G401.6 (cell line): ENCODE measurements around the gene ABCB10.
"Not testable (repeated sequence)": the region's sequence is repeated elsewhere in the genome, so short reads cannot be mapped to it uniquely, and the experiment has no call there.

Source experiments
- FAIRE-seq: peaks from 2 replicates; lab custom pipeline; 2012; peaks lifted over from hg19 to GRCh38; lab: Jason Lieb, UNC

The ABCB10 gene

DNA sequence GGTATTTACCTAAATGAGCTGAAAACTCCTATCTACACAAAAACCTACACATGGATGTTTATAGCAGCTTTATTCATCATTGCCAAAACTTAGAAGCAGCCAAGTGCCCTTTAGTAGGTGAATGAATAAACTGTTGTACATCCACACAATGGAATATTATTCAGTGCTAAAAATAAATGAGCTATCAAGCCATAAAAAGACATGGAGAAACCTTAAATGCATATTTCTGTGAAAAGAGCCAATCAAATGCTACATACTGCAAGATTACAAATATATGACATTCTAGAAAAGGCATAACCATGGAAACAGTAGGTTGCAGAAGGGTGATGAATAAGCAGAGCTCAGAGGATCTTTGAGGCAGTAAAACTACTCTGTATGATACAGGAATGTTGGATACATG lies 23.3 kb downstream of the ABCB10 start:
- FAIRE-seq = no peak

- no peak for FAIRE-seq
Observed at GRCh38 chr1:229531326-229531725, 27.2 kb downstream of the ABCB10 start.

DNA sequence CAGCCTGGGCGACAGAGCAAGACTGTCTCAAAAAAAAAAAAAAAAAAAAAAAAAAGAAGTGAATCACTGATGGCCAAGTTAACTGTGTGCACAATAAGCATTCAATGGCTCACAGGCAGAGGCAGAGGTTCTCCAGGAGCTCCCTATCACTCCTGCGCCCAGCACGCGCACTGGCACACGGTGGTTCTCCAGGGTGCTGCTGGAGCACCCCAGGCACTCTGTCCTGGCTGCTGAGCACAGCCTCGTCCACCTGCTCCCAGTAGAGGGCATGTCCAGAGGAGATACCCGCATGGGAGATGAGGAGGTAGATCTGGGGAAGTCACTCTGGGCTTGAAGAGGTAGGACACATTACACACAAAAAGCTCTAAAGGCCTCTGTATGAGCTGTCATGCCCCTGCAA lies 28.9 kb downstream of the ABCB10 start:
- no peak for FAIRE-seq

GRCh38 chr1:229526695-229527094 lies 31.8 kb downstream of the ABCB10 start:
- no peak for FAIRE-seq

GRCh38 chr1:229523052-229523451 lies 35.5 kb downstream of the ABCB10 start:
- FAIRE-seq = no peak

DNA sequence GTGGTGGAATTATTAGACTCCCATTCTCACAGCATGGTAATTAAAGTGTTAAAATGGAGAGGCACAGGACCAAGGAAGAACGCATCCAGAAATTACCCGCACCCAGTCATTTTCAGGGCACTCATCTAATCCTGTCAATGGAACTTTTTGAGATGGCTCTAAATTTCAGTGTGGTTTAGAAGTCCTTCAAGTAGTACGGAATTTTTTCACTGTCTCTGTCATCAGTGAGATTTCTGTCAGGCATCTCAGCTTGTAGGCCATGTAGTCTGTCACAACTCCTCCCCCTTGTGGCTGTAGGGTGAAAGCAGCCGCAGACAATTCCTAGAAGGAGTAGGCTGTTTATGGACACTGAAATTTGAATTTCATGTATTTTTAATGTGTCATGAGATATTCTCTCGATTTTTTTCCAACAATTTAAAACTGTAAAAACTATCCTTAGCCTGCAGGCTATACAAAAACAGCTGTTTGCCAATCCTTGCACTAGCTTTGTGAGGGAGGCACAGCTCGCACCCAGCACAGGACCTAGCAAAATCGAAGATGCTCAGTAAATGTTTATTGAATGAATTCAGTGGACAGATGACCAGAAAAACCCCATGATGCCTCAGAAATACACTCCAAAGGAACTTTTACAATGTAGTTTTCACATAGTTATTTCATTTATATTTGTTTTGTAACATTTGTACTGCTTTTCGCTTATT lies 43.8 kb downstream of the ABCB10 start:
- peak; percentile 95 for FAIRE-seq

DNA sequence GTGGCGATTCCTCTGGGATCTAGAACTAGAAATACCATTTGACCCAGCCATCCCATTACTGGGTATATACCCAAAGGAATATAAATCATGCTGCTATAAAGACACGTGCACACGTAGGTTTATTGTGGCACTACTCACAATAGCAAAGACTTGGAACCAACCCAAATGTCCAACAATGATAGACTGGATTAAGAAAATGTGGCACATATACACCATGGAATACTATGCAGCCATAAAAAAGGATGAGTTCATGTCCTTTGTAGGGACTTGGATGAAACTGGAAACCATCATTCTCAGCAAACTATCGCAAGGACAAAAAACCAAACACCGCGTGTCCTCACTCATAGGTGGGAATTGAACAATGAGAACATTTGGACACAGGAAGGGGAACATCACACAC lies 46.9 kb downstream of the ABCB10 start:
- FAIRE-seq = not testable (repeated sequence)

DNA sequence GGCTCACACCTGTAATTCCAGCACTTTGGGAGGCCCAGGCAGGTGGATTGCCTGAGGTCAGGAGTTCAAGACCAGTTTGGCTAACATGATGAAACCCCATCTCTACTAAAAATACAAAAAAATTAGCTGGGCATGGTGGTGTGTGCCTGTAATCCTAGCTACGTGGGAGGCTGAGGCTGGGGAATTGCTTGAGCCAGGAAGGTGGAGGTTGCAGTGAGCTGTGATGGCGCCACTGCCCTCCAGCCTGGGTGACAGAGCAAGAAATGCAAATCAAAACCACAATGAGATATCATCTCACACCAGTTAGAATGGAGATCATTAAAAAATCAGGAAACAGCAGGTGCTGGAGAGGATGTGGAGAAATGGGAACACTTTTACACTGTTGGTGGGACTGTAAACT lies 47.3 kb downstream of the ABCB10 start:
- FAIRE-seq = not testable (repeated sequence)

DNA sequence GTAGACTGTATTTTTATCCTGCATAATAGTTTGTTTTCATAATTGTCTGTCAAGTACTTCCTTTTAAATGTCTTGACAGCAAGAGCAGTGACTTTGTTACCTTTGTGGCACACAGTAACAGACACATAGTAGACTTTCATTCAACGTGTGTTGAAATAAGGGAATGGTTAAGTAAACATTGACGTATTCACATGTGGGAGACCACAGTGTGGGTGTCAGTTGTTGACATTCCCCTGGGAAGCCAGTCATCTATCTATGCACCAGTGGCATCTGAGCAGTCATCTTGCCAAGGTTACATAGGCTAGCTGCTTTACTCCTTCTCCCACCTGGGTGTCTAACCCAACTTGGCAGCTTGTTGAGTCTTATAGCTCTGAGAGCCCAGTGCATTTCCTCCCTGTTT lies 48.9 kb downstream of the ABCB10 start:
- no peak for FAIRE-seq

DNA sequence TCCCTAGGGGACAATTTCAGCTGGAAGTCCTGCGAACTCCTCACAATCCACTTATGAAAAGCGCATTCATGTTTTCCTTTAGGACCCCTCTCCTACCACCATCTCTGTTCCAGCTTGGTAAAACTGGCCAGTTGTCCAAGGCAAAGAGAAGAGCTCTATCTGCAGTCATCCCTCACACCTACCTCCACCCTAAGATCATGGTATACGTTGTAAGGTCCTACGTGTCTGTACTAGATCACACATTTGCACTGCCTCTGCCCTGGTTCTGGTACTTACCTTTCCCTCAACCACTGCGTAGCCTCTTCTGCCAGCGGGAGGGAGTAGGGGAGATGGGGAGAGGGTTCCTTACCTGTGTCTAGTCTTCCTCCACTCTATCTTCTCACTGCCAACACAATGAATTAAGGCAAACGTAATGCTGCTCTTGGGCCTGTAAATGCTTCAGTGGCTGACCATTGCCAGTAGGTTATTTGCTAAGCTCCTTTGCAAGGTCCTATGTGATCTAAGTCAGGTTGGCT lies 49.6 kb downstream of the ABCB10 start:
- FAIRE-seq = no peak

- FAIRE-seq = peak; percentile 88
Observed at GRCh38 chr1:229507951-229508822, 50.3 kb downstream of the ABCB10 start, which contains the start of gene NUP133. NUP133 (minus strand) TSS chr1:229508341; CDS start chr1:229508249, 92 bp downstream.

- no peak for FAIRE-seq
Observed at GRCh38 chr1:229507502-229507901, 51.0 kb downstream of the ABCB10 start.

DNA sequence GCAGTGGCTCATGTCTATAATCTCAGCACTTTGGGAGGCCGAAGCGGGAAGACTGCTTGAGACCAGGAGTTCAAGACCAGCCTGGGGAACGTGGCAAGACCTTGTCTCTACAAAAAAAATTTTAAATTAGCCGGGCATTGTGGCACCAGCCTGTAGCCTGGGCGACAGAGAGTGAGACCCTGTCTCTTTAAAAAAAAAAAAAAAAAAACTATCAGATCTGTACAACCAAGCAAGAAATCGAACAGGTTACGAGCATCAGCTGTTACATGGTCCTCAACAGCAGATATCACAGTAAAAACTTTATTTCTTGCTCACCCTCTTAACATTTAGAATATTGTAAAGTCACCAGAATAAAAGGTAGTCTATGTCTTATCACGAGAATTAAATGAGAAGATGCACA lies 51.9 kb downstream of the ABCB10 start:
- no peak for FAIRE-seq

DNA sequence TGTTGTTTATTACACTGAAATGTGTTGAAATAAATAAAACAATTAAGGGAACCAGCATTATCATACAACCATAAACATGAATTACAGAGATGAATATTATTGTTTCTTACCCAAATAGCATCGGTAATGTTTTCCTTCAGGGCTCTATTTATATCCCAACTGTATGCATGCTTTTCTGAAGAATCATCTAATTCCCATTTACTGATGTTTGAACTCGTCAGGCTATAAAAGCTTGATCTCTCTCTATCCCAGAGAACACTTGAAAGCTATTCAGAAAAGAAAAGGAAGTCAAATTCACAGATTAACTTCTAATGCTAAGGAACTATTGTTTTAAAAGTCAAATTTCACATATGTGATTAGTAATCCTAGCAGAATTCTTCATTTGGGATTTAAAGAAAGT lies 62.7 kb downstream of the ABCB10 start:
- no peak for FAIRE-seq

DNA sequence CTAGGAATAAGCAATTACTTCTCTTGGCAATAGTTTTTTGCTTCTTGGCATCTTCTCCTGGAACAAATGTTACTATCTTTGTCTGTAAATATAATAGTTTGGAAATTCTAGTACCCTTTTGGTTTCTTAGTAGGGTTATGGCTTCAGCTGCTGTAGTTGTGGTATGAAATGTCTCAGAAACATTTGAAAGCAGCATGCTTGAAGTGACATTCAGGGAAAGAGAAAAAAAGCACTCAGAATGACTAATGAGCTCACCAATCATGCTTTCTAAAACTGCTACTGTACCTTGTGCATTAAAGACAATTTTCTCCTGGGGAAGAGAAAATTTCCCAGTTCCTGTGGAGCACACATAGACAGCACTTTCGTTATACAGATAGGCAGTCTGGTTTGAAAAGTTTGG lies 71.3 kb downstream of the ABCB10 start:
- no peak for FAIRE-seq

GRCh38 chr1:229485318-229485717 lies 73.2 kb downstream of the ABCB10 start:
- no peak for FAIRE-seq

- FAIRE-seq = no peak
Observed at GRCh38 chr1:229482511-229482910, 76.0 kb downstream of the ABCB10 start.

GRCh38 chr1:229480495-229480894 lies 78.0 kb downstream of the ABCB10 start:
- FAIRE-seq = no peak

- FAIRE-seq = no peak
Observed at GRCh38 chr1:229479660-229480399, 78.7 kb downstream of the ABCB10 start.

GRCh38 chr1:229478852-229479251 lies 79.7 kb downstream of the ABCB10 start:
- FAIRE-seq = no peak

- FAIRE-seq = not testable (repeated sequence)
Observed at GRCh38 chr1:229475859-229476258, 82.6 kb downstream of the ABCB10 start.

DNA sequence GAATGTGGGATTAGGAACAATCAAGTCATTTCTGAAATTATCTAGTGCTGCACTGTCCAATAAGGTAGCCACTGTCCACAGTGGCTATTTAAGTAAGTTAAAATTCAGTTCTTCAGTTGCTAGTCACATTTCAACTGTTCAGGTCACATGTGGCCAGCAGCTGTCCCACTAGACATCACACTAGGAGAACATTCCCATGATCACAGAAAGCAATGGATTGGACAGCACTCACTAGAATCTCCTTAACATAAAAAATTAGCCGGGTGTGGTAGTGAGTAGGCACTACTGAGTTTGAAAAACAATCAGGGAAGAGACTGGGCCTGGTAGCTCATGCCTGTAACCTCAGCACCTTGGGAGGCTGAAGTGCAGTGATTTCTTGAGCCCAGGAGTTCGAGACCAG lies 84.0 kb downstream of the ABCB10 start:
- no peak for FAIRE-seq

GRCh38 chr1:229471175-229471574 lies 87.3 kb downstream of the ABCB10 start:
- FAIRE-seq = no peak
